HEK293T (cell line): ENCODE results near the gene CRIP3.

ENCODE experiments used
- ARNT ChIP-seq: fragments of 450-650 bp; IDR thresholded peaks from 2 replicates; pipeline ENCODE4 v1.6.1; 2017; ENCODE audit warnings: mild to moderate bottlenecking
- CTBP1 ChIP-seq: fragments of 450-650 bp; IDR thresholded peaks from 2 replicates; pipeline ENCODE4 v1.6.1; 2016; ENCODE audit warnings: borderline replicate concordance
- FOXA1 ChIP-seq: fragments of 450-650 bp; IDR thresholded peaks from 2 replicates; pipeline ENCODE4 v1.6.1; 2016; ENCODE audit warnings: mild to moderate bottlenecking
- FOXK2 ChIP-seq: fragments of 450-650 bp; IDR thresholded peaks from 2 replicates; pipeline ENCODE4 v1.6.1; 2016; ENCODE audit warnings: mild to moderate bottlenecking
- FOXM1 ChIP-seq: fragments of 450-650 bp; IDR thresholded peaks from 2 replicates; pipeline ENCODE4 v1.6.1; 2017; ENCODE audit warnings: mild to moderate bottlenecking, borderline replicate concordance
- L3MBTL2 ChIP-seq: fragments of 450-650 bp; conservative IDR thresholded peaks from 2 replicates; pipeline ENCODE4 v1.6.1; 2016; ENCODE audit warnings: mild to moderate bottlenecking
- NFRKB ChIP-seq: fragments of 450-650 bp; IDR thresholded peaks from 2 replicates; pipeline ENCODE4 v1.6.1; 2016; ENCODE audit warnings: mild to moderate bottlenecking, moderate library complexity
- SP1 ChIP-seq: fragments of 450-650 bp; IDR thresholded peaks from 2 replicates; pipeline ENCODE4 v1.6.1; 2017
- SUZ12 ChIP-seq: fragments of 450-650 bp; IDR thresholded peaks from 2 replicates; pipeline ENCODE4 v1.6.1; 2016; ENCODE audit warnings: mild to moderate bottlenecking
- ZNF384 ChIP-seq: fragments of 450-650 bp; IDR thresholded peaks from 2 replicates; pipeline ENCODE4 v1.6.1; 2016

GRCh38 chr6:43284991-43285781, 23.4 kb downstream of the CRIP3 start:
- TF ChIP-seq FOXK2 (no peak), SUZ12 (no peak), CTBP1 (no peak), ARNT (no peak), L3MBTL2 (no peak), NFRKB (no peak), ZNF384 (no peak), FOXA1 (no peak), FOXM1 (no peak), SP1 (no peak)
